GM18498 (cell line): ENCODE results near the gene HBM.
"Not testable (repeated sequence)": the region's sequence is repeated elsewhere in the genome, so short reads cannot be mapped to it uniquely, and the experiment has no call there.

Experiments used
- ATAC-seq: cut with Tn5 transposase; IDR thresholded peaks from one replicate; pipeline ENCODE4 v1.9.1; 2021; ENCODE audit warnings: mild to moderate bottlenecking, moderate library complexity; ENCODE audit not compliant: unreplicated experiment

Gene HBM

DNA sequence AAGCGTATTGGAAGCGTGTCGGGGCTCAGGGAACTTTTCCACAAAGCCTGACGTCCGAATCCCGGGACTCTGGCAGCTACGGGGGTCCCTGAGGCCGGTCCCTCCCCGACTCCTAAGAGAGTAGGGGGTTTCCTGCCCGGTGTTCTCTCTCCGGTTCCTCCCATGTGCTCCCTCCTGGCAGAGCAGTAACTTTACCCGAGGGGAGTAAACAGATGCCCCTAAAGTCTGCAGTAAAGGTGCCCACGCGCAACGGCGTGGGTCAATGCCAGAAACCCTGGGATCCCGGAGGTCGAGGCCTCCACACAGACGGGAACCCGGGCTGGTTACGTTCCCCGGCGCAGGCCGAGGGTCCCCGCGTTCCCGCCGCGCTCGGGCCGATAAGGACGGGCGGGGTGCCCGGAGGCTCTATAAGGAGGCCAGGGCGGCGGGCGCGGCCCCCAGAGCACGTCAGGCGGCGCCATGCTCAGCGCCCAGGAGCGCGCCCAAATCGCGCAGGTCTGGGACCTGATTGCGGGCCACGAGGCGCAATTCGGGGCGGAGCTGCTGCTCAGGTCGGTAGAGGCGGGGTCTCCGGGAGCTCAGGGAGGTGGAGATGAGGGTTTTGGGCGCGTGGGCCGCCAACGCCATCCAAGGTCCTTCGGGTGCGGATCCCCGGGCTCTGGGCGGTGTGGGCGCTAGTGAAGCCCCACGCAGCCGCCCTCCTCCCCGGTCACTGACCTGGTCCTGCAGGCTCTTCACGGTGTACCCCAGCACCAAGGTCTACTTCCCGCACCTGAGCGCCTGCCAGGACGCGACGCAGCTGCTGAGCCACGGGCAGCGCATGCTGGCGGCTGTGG, at the start of gene HBM:
TSS of gene HBM (plus strand) at position 440 of the 836 bp plus-strand sequence. CDS start at position 460, 20 bp downstream.
- no peak for ATAC-seq

- no peak for ATAC-seq
Observed at GRCh38 chr16:116015-116414, 49.8 kb upstream of the HBM start.

GRCh38 chr16:117379-118365, 48.1 kb upstream of the HBM start:
- ATAC-seq, result no peak

DNA sequence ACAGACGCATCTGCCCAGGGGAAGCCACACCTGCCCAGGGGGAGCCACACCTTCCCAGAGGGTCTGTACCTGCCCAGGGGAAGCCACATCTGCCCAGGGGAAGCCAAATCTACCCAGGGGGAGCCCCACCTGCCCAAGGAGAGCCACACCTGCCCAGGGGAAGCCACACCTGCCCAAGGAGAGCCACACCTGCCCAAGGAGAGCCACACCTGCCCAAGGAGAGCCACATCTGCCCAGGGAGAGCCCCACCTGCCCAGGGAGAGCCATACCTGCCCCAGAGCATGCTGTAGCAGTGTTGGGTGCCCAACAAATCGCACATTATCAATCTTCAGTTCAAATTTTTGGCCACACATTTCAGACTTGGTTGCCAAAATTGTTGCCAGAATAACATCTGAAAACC, 46.9 kb upstream of the HBM start:
- ATAC-seq, result no peak

DNA sequence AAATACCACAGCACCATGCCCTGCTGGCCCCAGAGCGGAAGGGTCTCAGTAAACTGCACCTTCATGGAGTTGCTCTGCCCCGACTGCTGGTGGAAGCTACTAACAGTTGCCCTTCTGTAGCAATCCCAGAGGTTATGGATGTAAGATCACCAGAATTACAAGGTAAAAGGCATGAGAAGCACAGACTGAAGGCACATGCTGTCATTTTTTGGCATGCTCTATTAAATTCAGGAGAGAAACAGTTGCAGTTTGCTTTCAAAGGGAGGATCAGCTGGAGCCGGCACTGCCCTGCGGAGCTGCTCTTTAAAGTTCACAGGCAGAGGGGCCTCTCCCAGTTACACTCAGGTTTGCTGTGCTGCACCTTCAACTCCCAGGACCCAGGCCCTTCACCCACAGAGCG, 46.5 kb upstream of the HBM start:
- ATAC-seq, result no peak

DNA sequence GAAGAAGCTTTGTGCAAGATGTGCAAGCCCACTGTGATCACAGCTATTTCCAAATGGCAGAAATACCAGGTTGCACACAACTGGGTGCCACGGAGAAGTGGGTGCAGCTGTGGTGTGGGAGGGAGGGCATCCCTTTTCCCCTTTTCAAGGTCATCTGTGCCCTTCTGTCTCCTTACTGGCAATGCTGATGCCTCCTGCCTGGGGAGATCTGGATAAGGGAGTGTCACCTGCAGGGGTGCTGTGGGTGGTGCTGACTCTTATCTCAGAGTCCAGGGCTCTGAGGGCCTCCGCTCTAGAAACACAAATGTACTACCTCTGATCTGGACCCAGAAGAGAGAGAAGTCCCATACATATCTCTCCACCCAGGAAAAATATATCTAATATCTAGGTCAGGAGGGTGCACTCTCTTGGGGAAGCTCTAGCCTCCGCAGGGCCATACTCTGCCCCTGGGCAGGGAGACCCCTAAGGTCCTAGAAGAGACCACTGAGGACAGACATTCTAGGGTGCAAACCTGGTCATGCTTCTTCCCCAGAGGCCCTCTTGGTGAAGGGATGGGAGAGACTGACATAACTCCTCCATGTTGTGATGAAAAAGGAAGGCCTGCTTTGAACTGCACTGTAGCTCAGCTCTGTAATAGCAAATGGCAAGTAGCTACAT, 45.8 kb upstream of the HBM start:
- no peak for ATAC-seq

DNA sequence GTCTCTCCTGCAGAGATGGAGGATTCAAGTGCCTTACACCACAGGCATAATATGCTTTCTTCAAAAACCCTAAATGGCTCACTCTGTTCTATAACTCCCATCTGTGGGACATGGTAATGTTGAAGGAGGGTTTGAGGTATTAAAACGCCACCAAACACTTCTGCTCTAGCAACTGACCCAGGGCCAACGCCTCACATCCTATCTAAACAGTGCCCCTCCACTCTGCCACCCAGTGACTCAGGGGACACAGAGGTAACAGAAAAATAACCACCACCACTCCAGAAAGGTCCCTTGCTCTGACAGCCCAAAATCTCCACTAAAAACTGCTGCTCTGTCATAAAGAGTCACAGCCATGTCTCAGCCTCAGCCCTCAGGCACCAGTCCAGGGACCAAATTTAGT, 45.0 kb upstream of the HBM start:
- ATAC-seq, result no peak

GRCh38 chr16:122361-122760, 43.4 kb upstream of the HBM start:
- no peak for ATAC-seq

DNA sequence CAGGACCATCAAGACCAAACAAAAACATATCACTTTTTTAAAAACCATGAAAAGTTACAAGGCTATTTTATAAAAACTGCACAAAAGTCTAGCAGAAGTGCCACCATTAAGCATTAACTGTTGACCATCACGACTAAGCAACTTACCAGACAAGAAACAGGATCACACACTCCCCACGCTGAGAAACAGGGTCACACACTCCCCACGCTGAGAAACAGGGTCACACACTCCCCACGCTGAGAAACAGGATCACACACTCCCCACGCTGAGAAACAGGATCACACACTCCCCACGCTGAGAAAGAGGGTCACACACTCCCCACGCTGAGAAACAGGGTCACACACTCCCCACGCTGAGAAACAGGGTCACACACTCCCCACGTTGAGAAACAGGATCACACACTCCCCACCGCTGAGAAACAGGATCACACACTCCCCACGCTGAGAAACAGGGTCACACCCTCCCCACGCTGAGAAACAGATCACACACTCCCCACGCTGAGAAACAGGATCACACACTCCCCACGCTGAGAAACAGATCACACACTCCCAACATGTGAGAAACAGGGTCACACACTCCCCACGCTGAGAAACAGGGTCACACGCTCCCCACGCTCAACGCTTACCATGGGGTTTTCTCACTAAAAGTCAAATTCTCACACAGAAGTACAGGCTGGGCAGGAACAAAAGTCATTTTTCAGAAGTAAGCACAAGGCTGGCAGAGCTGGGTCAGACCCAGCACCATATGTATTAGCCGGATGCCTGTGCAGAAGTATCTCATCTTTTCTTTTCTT, 42.0 kb upstream of the HBM start:
- ATAC-seq, result not testable (repeated sequence)

GRCh38 chr16:125011-125410, 40.8 kb upstream of the HBM start:
- ATAC-seq, result no peak

GRCh38 chr16:129075-129474, 36.7 kb upstream of the HBM start:
- no peak for ATAC-seq

DNA sequence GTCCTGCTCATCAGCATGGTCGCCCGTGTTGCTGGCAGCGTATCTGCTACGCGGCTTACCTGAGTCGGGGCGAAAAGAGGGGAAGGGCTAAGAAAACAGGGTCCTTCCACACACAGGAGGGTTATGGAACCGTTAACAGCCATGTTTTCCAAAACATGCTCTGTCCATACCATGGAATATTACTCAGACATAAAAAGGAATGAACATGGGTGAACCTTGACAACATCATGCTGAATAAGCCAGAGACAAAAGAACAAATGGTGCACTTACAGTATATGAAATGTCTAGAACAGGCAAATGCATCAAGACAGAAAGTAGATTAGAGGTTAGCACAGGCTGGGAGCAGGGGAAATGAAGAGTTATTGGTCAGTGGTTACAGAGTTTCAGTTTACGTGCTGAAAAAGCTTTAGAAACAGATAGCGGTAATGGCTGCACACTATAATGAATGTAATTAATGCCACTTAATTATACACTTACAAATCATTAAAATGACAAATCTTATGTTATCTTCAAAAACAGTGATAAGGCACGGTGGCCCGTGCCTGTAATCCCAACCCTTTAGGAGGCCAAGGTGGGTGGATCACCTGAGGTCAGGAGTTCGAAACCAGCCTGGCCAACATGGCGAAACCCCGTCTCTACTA, 35.1 kb upstream of the HBM start:
- no peak for ATAC-seq

GRCh38 chr16:132120-132519, 33.7 kb upstream of the HBM start:
- no peak for ATAC-seq

GRCh38 chr16:133716-134115, 32.1 kb upstream of the HBM start:
- ATAC-seq, result no peak

DNA sequence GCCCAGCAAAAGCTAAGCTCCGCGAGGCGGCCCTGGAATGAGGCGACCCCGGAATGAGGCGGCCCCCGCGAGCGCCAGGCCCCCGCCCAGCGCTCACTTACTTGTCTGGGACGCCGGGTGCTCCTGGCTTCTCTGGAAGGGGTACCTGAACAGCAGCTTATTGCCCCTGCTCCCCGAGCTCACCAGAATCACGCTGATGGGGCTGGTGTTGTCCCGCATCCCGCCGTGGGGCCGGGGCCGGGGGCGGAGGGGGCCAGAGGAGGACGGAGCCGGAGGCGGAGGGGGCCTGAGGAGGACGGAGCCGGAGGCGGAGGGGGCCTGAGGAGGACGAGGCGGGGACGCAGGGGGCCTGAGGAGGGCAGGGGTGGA, 27.7 kb upstream of the HBM start:
- no peak for ATAC-seq

- ATAC-seq, result no peak
Observed at GRCh38 chr16:140175-140857, 25.5 kb upstream of the HBM start.

- ATAC-seq, result no peak
Observed at GRCh38 chr16:142405-142967, 23.3 kb upstream of the HBM start.

DNA sequence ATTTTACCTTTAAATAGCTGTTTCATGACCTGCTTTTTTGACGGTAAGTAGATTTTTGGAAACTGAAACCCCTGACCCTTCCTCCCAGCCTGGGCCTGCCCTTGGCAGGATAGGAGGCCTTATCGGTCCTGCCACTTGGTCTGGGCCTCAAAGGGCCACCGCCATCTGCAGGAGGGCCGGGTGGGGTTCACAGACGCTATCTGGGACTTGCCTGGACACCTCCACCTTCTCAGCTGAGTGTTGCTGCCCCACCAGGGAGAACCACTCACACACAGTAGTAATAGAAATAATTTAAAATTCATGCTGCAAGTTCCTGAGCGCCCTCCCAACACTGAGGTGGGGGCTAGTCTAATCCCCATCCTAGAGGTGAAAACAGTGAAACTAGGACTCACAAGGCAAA, 22.7 kb upstream of the HBM start:
- ATAC-seq, result no peak

DNA sequence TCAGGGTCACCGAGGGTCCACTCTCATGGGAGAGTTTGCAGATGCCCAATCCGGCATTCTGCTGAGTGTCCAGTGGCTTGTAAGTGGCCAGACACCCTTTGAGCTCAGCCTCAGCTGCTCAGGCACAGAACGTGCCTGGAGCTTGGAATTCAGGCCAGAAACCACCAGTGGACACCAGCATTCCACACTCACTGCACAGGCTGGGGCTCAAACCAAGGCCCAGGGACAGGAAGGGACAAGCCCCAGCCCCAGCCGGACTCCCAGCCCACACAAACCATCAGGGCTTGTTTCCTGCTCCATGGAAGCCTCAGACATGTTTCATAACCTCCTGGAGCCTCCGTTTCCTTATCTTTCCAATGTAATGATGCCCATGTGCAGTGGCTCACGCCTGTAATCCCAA, 22.3 kb upstream of the HBM start:
- no peak for ATAC-seq
